ENCODE data around the gene C1QTNF9B. TPM values are rescaled to one million over a fixed set of nuclear protein-coding genes. Genes with fewer than 3 reads are reported as not detected.

Gene C1QTNF9B
- total RNA-seq, 1 experiment from 2014 or later, result 0.72 TPM

- DNase-seq (ENCODE audit: low read depth), result no peak
Observed at GRCh38 chr13:23859455-23859854, 37.8 kb downstream of the C1QTNF9B start.

DNA sequence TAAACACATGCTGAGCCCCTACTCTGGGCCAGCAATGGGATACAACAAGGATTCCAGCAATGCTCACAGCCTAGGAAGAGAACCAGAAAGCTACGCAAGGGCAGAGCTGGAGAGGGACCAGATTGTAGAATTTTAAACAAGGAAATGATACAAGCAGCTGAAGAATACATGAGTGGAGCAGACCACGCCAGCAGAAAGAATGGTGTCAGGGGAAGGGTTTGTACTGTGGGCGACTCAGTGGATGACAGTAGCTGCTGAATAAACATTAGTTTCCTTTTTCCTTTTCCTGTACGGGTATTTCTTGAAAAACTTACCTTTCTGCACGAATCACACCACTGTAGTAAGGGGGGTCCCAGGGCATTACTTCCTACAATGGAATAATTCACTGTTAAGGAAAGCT is 38.8 kb downstream of the C1QTNF9B start:
- DNase-seq (ENCODE audit: low read depth), result peak; percentile 52

DNA sequence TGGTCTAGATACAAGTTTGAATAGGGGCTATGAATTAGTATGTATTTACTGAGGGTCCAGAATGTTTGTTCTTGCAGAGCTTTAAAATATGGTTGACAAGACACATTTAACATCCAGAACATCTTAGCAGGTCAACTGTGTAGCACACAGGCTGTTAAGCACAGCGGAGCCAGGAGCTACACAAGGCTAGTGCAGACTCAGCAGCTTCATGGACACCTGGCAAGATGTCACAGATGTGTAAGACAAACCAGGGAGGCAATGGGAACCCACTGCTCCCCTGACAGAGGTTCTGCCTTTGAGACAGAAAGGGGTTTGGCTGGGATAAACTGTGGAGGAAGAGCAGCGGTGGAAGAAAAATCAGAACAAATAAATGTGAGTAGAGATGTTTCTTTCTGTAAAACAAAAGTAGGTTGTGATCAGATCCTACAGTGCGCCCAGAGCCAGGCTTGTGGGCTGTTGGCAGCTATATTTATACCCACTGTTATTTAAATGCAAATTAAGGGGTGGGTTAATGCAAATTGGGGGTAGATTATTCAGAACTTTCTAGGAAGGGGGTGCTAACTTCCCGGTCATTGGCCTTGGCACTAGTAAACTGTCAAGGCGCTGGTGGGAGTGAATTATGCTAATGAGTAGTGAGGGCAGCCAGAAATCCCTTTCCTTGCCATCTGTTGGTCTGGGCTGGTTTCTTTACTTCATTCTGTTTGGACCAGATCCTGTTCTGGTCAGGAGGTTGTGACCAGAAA is 41.1 kb downstream of the C1QTNF9B start:
- DNase-seq (ENCODE audit: low read depth), result no peak

GRCh38 chr13:23855360-23855759 is 41.9 kb downstream of the C1QTNF9B start:
- DNase-seq (ENCODE audit: low read depth), result no peak

DNA sequence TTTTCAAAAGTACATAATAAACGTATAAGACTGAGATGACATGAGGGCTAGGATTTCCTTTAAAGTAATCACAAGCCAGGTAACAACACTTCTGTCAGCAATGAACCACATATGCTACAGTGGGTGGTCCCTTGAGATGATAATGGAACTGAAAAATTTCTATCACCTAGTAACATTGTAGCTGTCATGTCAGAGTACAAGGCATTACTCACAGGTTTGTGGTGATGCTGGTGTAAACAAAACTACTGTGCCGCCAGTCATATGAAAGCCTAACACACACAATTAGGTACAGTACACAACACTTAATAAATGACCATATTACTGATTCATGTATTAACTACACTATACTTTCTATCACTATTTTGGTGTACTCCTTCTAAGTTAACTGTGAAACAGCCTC is 45.0 kb downstream of the C1QTNF9B start:
- DNase-seq (ENCODE audit: low read depth), result no peak

- DNase-seq (ENCODE audit: low read depth), result no peak
Observed at GRCh38 chr13:23851106-23851505, 46.2 kb downstream of the C1QTNF9B start.

- no peak for DNase-seq (ENCODE audit: low read depth)
Observed at GRCh38 chr13:23850134-23850533, 47.2 kb downstream of the C1QTNF9B start.

GRCh38 chr13:23849670-23850069 is 47.6 kb downstream of the C1QTNF9B start:
- DNase-seq (ENCODE audit: low read depth), result no peak

DNA sequence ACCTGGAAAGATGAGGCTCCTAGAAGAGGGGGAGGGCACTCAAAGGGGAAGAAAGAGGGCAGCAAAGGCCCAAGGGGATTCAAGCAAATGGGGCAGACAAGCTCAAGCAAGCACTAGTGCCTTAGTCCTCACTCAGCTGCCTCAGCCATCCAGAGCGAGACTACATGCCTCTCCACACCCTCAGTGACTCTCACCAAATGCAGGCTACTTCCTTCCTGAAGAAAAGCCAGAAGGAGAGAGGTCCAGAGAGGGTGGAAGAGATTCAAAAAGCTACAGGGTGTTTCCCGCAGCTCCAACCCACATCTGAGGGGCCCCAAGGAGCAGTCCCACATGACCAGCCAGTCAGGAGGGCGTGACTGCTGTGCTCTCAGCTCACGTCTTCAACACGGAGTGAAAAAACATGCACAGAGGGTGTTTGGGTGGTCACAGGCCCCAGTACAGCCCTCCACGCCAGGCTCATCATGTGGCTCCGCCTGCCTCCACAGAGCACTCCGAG is 48.6 kb downstream of the C1QTNF9B start:
- no peak for DNase-seq (ENCODE audit: low read depth)

- DNase-seq (ENCODE audit: low read depth), result no peak
Observed at GRCh38 chr13:23848019-23848418, 49.3 kb downstream of the C1QTNF9B start.

GRCh38 chr13:23847497-23847896 is 49.8 kb downstream of the C1QTNF9B start:
- DNase-seq (ENCODE audit: low read depth), result no peak

DNA sequence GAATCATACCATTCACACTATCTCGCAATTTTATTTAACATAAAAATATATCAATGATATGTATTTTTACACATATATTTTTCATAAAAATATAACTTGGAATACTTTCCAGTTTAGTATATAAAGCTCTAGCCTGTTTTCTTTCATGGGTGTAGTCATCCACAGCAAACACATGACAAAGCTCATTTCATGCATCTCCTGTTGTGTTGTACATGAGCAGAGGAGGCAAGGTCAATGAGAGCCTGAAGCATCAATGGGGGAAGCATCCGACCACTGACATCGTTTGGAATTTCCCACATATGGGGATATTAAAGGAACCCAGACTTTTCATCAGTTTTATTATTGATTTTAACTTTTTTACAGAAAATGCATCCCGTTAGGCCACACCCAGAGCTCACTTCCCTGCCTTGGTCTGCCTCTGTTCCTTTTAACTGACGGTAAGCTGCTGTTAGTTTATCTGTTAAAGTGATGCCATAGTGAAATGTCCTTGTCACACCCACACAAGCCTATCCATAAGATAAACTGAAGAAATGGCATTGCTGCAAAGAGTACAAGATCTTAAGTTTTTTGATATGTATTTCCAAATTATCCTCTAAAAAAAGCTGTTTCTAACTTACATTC is 52.1 kb downstream of the C1QTNF9B start:
- DNase-seq (ENCODE audit: low read depth), result no peak

- DNase-seq (ENCODE audit: low read depth), result no peak
Observed at GRCh38 chr13:23844132-23844531, 53.2 kb downstream of the C1QTNF9B start.

DNA sequence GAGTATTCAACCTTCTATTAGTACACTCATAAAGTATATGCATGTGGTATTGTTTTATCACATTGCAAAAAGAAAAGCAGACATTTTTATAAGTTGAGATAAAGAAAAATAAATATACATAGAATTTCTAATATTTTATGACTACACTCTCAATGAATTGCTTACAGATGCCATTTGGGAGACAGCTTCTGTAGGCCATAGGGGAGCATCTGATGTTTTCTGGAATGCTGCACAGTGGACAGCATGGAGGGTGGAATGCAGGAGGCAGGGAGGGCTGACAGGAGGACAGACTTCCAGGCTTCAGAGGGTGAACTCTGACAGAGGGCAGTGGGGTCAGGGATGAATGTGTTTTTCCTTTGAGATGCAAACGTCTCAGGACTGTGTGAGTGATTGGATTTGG is 53.9 kb downstream of the C1QTNF9B start:
- DNase-seq (ENCODE audit: low read depth), result no peak

DNA sequence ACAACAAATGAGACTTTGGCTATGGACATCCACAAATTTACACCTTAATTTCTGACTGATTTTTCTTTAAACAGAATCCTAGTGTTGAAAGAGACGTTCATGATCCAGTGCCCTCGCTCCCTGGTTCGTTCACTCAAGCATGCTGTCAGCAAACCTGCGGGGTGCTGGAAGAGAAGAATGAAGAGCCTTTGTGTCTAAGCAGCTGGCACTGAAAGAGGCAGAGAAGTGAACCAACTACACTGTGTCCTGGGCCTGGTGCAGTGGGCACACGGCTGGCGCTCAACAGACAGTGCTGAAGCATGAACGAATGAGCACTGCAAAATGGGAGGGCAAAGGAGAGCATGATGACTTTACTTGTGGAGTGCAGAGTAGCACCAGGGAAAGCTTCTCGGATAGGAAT is 54.9 kb downstream of the C1QTNF9B start:
- no peak for DNase-seq (ENCODE audit: low read depth)

Other genes with a start within 250 kb of the C1QTNF9B start
- gene MIPEP, start 8.1 kb downstream of the C1QTNF9B start, total RNA-seq (2014; rRNA removed; shearing (Covaris generic)), result 16.0 and 20.1 TPM in 2 replicates

Measured in HT1080 (cell line).